Prostate gland (tissue), 2 donors: Measurements from ENCODE around the gene GLYAT. TPM values are rescaled to one million over a fixed set of nuclear protein-coding genes. Genes with fewer than 3 reads are reported as not detected.
"Not testable (repeated sequence)": the region's sequence is repeated elsewhere in the genome, so short reads cannot be mapped to it uniquely, and the experiment has no call there.

Experiments used
- DNase-seq: peaks from one replicate; pipeline ENCODE4 v3.0.0-alpha.2; 2019; ENCODE audit warnings: low spot score
- H3K27ac ChIP-seq, 2 donors: fragments of 200-600 bp; sonication (generic); 2 replicates each; pipeline ENCODE4 v1.5.1; 2017 to 2019
- H3K27me3 ChIP-seq: fragments of 200-600 bp; sonication (generic); replicated peaks from 2 replicates; pipeline ENCODE4 v1.5.1; 2019; ENCODE audit not compliant: insufficient read depth
- H3K36me3 ChIP-seq, 2 donors: fragments of 200-600 bp; sonication (generic); 1 replicate in 1 of 2; 2 replicates in 1 of 2; pipeline versions ENCODE4 v1.5.1 to v1.8.1; 2017 to 2019
- H3K4me1 ChIP-seq: fragments of 200-600 bp; sonication (generic); replicated peaks from 2 replicates; pipeline ENCODE4 v1.5.1; 2019
- H3K4me3 ChIP-seq, 2 donors: fragments of 200-600 bp; sonication (generic); 2 replicates each; pipeline ENCODE4 v1.5.1; 2017 to 2019
- H3K9me3 ChIP-seq: fragments of 200-600 bp; sonication (generic); 2 replicates; pipeline ENCODE4 v1.5.1; 2017
- CTCF ChIP-seq, 4 experiments: fragments of 200-600 bp in 2 of 4; fragments of 450-650 bp in 2 of 4; sonication (generic) in 2 of 4; IDR thresholded peaks; 1 replicate in 3 of 4; 2 replicates in 1 of 4; pipeline ENCODE4 v1.5.1; 2016 to 2019; ENCODE audit warnings: antibody characterized with exemption in 4 of 4, mild to moderate bottlenecking in 2 of 4, moderate library complexity in 2 of 4
- POLR2A ChIP-seq: fragments of 450-650 bp; IDR thresholded peaks from one replicate; pipeline ENCODE4 v1.6.1; 2016; ENCODE audit warnings: antibody characterized with exemption, mild to moderate bottlenecking
- POLR2AphosphoS5 ChIP-seq: sonication (generic); formaldehyde crosslinking; IDR thresholded peaks from one replicate; pipeline ENCODE4 v1.6.1; 2017; ENCODE audit warnings: antibody characterized with exemption
- WGBS: methylation state at CpG from one replicate; pipeline ENCODE4 v1.1.5; 2018; 5-methylcytosine and 5-hydroxymethylcytosine counted together
- intact Hi-C: fragments of 100-400 bp; cut with DNase I; formaldehyde crosslinking; loops from one replicate; pipeline ENCODE4 v1.14.2; 2022
- total RNA-seq, 2 donors: library from RNA; depleted of rRNA; stranded (reverse); fragments of >200 nt; gene quantifications; one replicate each; pipeline ENCODE4 v1.1.0, GENCODE V29; 2016

The GLYAT gene
- total RNA-seq, 2 donors from 2014 or later = not detected

DNA sequence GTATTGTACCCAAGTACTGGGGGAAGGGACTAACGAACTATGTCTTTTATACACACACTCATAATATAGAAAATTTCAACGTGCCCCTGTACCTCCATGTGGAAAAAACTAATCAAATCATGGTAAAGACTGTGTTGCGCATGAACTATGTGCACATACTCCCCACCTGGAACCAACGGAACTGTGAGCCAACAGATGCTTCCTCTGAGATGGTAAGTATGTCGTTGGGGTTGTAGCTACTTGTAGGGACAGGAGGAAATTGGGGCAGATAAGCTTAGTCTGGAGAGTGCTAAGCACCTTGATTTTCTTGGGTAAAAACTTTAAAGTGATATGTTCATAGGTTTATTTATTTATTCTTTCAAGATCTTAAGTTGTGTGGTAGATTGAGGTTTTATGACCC, 40.1 kb downstream of the GLYAT start:
- intact Hi-C loops = no loop called here
- 81% methylated on average over 5 of the region's 5 CpGs for WGBS
- TF ChIP-seq CTCF (IDR thresholded peaks at IDR 0.05) = no peak
- TF ChIP-seq POLR2A = no peak
- no peak for TF ChIP-seq POLR2AphosphoS5
- Histone ChIP-seq H3K4me1 (no peaks in the 10 kb centered on the region), H3K27ac (no peak overlapping the region), H3K9me3 (no peaks in the 10 kb centered on the region), H3K4me3 (no peak overlapping the region), H3K27me3 (no peaks in the 10 kb centered on the region), H3K36me3 (no peaks in the 10 kb centered on the region)
- DNase-seq = no peak

GRCh38 chr11:58688789-58689503, 42.8 kb downstream of the GLYAT start:
- TF ChIP-seq POLR2AphosphoS5 (no peak), CTCF (IDR thresholded peaks at IDR 0.05) (no peak), POLR2A (no peak)
- Histone ChIP-seq H3K4me3 (no peak overlapping the region), H3K27ac (no peak overlapping the region), H3K4me1 (no peaks in the 10 kb centered on the region), H3K9me3 (no peaks in the 10 kb centered on the region), H3K36me3 (no peaks in the 10 kb centered on the region), H3K27me3 (no peaks in the 10 kb centered on the region)
- WGBS = 67% methylated on average over 4 of the region's 4 CpGs
- no peak for DNase-seq
- intact Hi-C loops = no loop called here

GRCh38 chr11:58685973-58686722, 45.6 kb downstream of the GLYAT start:
- WGBS = 68% methylated on average over 9 of the region's 9 CpGs
- Histone ChIP-seq H3K27me3 (no peaks in the 10 kb centered on the region), H3K4me3 (no peak overlapping the region), H3K4me1 (no peaks in the 10 kb centered on the region), H3K36me3 (no peaks in the 10 kb centered on the region), H3K9me3 (no peaks in the 10 kb centered on the region), H3K27ac (no peak overlapping the region)
- intact Hi-C loops = no loop called here
- DNase-seq = no peak
- no peak for TF ChIP-seq POLR2A
- no peak for TF ChIP-seq POLR2AphosphoS5
- no peak for TF ChIP-seq CTCF (IDR thresholded peaks at IDR 0.05)

GRCh38 chr11:58682660-58683059, 49.1 kb downstream of the GLYAT start:
- 76% methylated on average over 3 of the region's 3 CpGs for WGBS
- not testable (repeated sequence) for H3K27me3 ChIP-seq, H3K27ac ChIP-seq

GRCh38 chr11:58677536-58677935, 54.2 kb downstream of the GLYAT start:
- intact Hi-C loops, H3K4me1 ChIP-seq, H3K4me3 ChIP-seq, H3K36me3 ChIP-seq, H3K27ac ChIP-seq, DNase-seq, H3K9me3 ChIP-seq, H3K27me3 ChIP-seq: not testable (repeated sequence)
- 69% methylated on average over 1 of the region's 1 CpG for WGBS

More at GRCh38 chr11:58682660-58683059, 49.1 kb downstream of the GLYAT start:
- H3K4me1 ChIP-seq, DNase-seq, intact Hi-C loops, H3K9me3 ChIP-seq, H3K4me3 ChIP-seq, H3K36me3 ChIP-seq: not testable (repeated sequence)
